NT2/D1 (cell line): Measurements from ENCODE around the gene PLCB3.

ENCODE experiments used
- YY1 ChIP-seq: IDR thresholded peaks from 2 replicates; pipeline ENCODE4 v1.6.1; 2011; ENCODE audit not compliant: insufficient read length, insufficient read depth
- ZNF274 ChIP-seq: IDR thresholded peaks from 2 replicates; pipeline ENCODE4 v1.6.1; 2011; ENCODE audit warnings: mild to moderate bottlenecking, low read depth, low read length

GRCh38 chr11:64230171-64230984 is 21.0 kb upstream of the PLCB3 start, which contains the start of gene DNAJC4:
- TF ChIP-seq ZNF274: no peak
- no peak for TF ChIP-seq YY1
